BE2C (cell line): Measurements from ENCODE around the gene ENO2.
"Not testable (repeated sequence)": the region's sequence is repeated elsewhere in the genome, so short reads cannot be mapped to it uniquely, and the experiment has no call there.

Experiments used
- DNase-seq: peaks from one replicate; pipeline ENCODE4 v3.0.0-alpha.2; 2020
- H3K27me3 ChIP-seq: fragments of 250-450 bp; sonication (Bioruptor Pico); 2 replicates; pipeline ENCODE4 v1.5.1; 2020; ENCODE audit warnings: mild to moderate bottlenecking
- H3K36me3 ChIP-seq: fragments of 250-450 bp; sonication (Bioruptor Pico); 2 replicates; pipeline ENCODE4 v1.5.1; 2020; ENCODE audit warnings: mild to moderate bottlenecking
- H3K4me1 ChIP-seq: fragments of 250-450 bp; sonication (Bioruptor Pico); 2 replicates; pipeline ENCODE4 v1.5.1; 2020
- H3K4me3 ChIP-seq: 2 replicates; pipeline ENCODE4 v1.5.1; 2011; ENCODE audit warnings: low read depth, low read length
- H3K9me3 ChIP-seq: fragments of 250-450 bp; sonication (Bioruptor Pico); 2 replicates; pipeline ENCODE4 v1.5.1; 2020
- CTCF ChIP-seq: IDR thresholded peaks from 2 replicates; pipeline ENCODE4 v1.5.1; 2012; ENCODE audit warnings: mild to moderate bottlenecking, low read depth, low read length

The ENO2 gene

GRCh38 chr12:6868211-6869048, 46.0 kb upstream of the ENO2 start:
- peak; percentile 28; the same call in 1 of the 2 replicates for TF ChIP-seq CTCF
- Histone ChIP-seq H3K4me1 (peaks cover 14% of the 10 kb centered on the region), H3K4me3 (peak overlapping the region; percentile 99), H3K9me3 (no peaks in the 10 kb centered on the region), H3K36me3 (peaks cover 57% of the 10 kb centered on the region), H3K27me3 (no peaks in the 10 kb centered on the region)
- DNase-seq = no peak

GRCh38 chr12:6869049-6870021, 45.0 kb upstream of the ENO2 start:
- peak; percentile 93 for TF ChIP-seq CTCF
- Histone ChIP-seq H3K4me3 (peak overlapping the region; percentile 99), H3K36me3 (peaks cover 52% of the 10 kb centered on the region), H3K27me3 (no peaks in the 10 kb centered on the region), H3K9me3 (no peaks in the 10 kb centered on the region), H3K4me1 (peaks cover 14% of the 10 kb centered on the region)
- peak; percentile 88 for DNase-seq

GRCh38 chr12:6870304-6870703, 44.1 kb upstream of the ENO2 start:
- H3K9me3 ChIP-seq, DNase-seq, H3K27me3 ChIP-seq, H3K4me3 ChIP-seq: not testable (repeated sequence)
- peaks cover 14% of the 10 kb centered on the region for H3K4me1 ChIP-seq
- peaks cover 43% of the 10 kb centered on the region for H3K36me3 ChIP-seq

- Histone ChIP-seq H3K27me3 (no peaks in the 10 kb centered on the region), H3K4me1 (peaks cover 14% of the 10 kb centered on the region), H3K4me3 (peak overlapping the region; percentile 86), H3K9me3 (no peaks in the 10 kb centered on the region), H3K36me3 (peaks cover 34% of the 10 kb centered on the region)
- DNase-seq = peak; percentile 48
- TF ChIP-seq CTCF = peak; percentile 8; the same call in 1 of the 2 replicates
Observed at GRCh38 chr12:6871052-6871957, 43.1 kb upstream of the ENO2 start.

GRCh38 chr12:6872073-6873048, 42.0 kb upstream of the ENO2 start:
- Histone ChIP-seq H3K36me3 (peaks cover 32% of the 10 kb centered on the region), H3K9me3 (no peaks in the 10 kb centered on the region), H3K4me3 (peak overlapping the region; percentile 86), H3K27me3 (no peaks in the 10 kb centered on the region), H3K4me1 (peaks cover 8% of the 10 kb centered on the region; the same call in 1 of the 2 replicates)
- peak; percentile 92 for DNase-seq
- TF ChIP-seq CTCF = peak; percentile 93
